ENCODE measurements around the gene ARL8B. TPM values are rescaled to one million over a fixed set of nuclear protein-coding genes. Genes with fewer than 3 reads are reported as not detected.

The ARL8B gene
- total and polyA plus RNA-seq, 9 of the 15 experiments (the other 6 are each of a cell fraction or from before 2014, with no cell fraction given): 28.5 to 99.4 (median 77.2) TPM

DNA sequence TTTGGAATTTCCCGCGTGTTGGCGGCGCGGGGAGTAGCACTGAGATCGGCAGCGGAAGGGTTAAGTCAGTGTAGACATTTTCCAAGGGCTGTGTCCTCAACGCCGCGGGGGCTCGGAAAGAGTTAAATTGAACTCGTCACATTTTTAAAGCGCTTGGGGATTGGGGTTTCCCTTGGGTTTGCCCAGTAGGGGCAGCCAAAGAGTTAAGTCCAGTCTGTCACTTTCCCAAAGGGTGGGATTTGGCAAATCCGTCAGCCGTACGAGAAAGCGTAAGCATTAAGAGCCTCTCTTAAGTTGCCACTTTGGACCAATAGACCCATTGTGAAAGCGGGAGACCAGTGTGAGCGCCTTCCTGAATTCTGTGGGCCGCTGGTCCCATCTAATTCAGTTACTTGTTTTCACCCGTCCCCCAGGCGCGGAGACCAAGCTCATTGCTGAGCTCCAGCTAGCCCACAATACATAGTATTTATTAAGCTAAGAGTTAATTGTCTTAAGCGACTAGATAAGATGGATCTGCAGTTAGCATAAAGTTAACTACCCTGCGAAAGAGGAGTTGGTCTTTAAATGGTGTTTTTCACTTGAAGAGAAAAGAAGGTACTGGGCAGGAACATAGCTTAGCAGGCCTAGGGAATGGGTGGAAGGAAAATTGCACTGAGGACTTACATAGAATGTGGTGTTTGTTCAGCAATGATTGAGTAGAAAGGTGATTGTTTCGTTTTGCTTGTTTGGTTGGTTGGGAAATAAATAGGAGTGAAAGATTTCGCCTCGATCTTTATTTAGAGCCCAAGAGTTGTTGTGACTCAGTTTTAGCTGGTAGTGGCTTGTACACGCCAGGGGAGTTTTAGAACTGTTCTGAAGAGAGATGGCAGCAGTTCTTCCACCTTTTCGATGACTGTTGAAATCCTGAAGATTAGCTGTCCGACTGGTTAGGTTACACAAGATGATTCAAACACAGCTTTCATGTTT, 932 bp downstream of the ARL8B start (continued):
- TF ChIP-seq, protein P1, sequence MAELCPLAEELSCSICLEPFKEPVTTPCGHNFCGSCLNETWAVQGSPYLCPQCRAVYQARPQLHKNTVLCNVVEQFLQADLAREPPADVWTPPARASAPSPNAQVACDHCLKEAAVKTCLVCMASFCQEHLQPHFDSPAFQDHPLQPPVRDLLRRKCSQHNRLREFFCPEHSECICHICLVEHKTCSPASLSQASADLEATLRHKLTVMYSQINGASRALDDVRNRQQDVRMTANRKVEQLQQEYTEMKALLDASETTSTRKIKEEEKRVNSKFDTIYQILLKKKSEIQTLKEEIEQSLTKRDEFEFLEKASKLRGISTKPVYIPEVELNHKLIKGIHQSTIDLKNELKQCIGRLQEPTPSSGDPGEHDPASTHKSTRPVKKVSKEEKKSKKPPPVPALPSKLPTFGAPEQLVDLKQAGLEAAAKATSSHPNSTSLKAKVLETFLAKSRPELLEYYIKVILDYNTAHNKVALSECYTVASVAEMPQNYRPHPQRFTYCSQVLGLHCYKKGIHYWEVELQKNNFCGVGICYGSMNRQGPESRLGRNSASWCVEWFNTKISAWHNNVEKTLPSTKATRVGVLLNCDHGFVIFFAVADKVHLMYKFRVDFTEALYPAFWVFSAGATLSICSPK (IDR thresholded peaks at IDR 0.05; ENCODE audit: borderline replicate concordance): no peak
- TF ChIP-seq, protein P2, sequence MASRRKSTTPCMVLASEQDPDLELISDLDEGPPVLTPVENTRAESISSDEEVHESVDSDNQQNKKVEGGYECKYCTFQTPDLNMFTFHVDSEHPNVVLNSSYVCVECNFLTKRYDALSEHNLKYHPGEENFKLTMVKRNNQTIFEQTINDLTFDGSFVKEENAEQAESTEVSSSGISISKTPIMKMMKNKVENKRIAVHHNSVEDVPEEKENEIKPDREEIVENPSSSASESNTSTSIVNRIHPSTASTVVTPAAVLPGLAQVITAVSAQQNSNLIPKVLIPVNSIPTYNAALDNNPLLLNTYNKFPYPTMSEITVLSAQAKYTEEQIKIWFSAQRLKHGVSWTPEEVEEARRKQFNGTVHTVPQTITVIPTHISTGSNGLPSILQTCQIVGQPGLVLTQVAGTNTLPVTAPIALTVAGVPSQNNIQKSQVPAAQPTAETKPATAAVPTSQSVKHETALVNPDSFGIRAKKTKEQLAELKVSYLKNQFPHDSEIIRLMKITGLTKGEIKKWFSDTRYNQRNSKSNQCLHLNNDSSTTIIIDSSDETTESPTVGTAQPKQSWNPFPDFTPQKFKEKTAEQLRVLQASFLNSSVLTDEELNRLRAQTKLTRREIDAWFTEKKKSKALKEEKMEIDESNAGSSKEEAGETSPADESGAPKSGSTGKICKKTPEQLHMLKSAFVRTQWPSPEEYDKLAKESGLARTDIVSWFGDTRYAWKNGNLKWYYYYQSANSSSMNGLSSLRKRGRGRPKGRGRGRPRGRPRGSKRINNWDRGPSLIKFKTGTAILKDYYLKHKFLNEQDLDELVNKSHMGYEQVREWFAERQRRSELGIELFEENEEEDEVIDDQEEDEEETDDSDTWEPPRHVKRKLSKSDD (conservative IDR thresholded peaks at IDR 0.05; ENCODE audit: low read length): no peak
- TF ChIP-seq SAFB2 (IDR thresholded peaks at IDR 0.05; ENCODE audit: borderline replicate concordance, low read depth, low read length, severe bottlenecking) (no peak), DNMT1 (IDR thresholded peaks at IDR 0.05) (no peak), ZC3H4 (CRISPR knock-in tag; IDR thresholded peaks at IDR 0.05; ENCODE audit: borderline replicate concordance) (0 out of 2 replicates have a peak, but pooled peaks have one; percentile 51), SPI1 (IDR thresholded peaks at IDR 0.05; ENCODE audit: borderline replicate concordance, low read depth, low read length) (no peak), TGIF2 (CRISPR knock-in tag; IDR thresholded peaks at IDR 0.05) (no peak), ZNF324 (CRISPR knock-in tag; IDR thresholded peaks at IDR 0.05) (no peak), BRCA1 (IDR thresholded peaks at IDR 0.05) (no peak), BRCA1 (CRISPR knock-in tag; IDR thresholded peaks at IDR 0.05) (no peak), RCOR1 (IDR thresholded peaks at IDR 0.05; ENCODE audit: borderline replicate concordance in 1 of 2, low read depth in 2 of 2, low read length in 2 of 2) (no peak), ZKSCAN8 (CRISPR knock-in tag; IDR thresholded peaks at IDR 0.05) (no peak), TRIM28 (IDR thresholded peaks at IDR 0.05) (no peak), SIN3A (IDR thresholded peaks at IDR 0.05; ENCODE audit: borderline replicate concordance in 2 of 2, control insufficient read depth in 1 of 2, low read depth in 2 of 2, low read length in 2 of 2) (peak in 1 of 2 experiments; percentile 53; a peak in 1 of 4 replicates), ZNF121 (CRISPR knock-in tag; conservative IDR thresholded peaks at IDR 0.05) (no peak), TSC22D4 (tag; IDR thresholded peaks at IDR 0.05) (no peak), KDM2B (CRISPR knock-in tag; IDR thresholded peaks at IDR 0.05) (no peak), NELFE (IDR thresholded peaks at IDR 0.05; ENCODE audit: insufficient read depth, insufficient read length) (no peak)
- TF ChIP-seq, protein P3, sequence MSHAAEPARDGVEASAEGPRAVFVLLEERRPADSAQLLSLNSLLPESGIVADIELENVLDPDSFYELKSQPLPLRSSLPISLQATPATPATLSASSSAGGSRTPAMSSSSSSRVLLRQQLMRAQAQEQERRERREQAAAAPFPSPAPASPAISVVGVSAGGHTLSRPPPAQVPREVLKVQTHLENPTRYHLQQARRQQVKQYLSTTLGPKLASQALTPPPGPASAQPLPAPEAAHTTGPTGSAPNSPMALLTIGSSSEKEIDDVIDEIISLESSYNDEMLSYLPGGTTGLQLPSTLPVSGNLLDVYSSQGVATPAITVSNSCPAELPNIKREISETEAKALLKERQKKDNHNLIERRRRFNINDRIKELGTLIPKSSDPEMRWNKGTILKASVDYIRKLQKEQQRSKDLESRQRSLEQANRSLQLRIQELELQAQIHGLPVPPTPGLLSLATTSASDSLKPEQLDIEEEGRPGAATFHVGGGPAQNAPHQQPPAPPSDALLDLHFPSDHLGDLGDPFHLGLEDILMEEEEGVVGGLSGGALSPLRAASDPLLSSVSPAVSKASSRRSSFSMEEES (CRISPR knock-in tag; IDR thresholded peaks at IDR 0.05): no peak
- TF ChIP-seq, protein P4, sequence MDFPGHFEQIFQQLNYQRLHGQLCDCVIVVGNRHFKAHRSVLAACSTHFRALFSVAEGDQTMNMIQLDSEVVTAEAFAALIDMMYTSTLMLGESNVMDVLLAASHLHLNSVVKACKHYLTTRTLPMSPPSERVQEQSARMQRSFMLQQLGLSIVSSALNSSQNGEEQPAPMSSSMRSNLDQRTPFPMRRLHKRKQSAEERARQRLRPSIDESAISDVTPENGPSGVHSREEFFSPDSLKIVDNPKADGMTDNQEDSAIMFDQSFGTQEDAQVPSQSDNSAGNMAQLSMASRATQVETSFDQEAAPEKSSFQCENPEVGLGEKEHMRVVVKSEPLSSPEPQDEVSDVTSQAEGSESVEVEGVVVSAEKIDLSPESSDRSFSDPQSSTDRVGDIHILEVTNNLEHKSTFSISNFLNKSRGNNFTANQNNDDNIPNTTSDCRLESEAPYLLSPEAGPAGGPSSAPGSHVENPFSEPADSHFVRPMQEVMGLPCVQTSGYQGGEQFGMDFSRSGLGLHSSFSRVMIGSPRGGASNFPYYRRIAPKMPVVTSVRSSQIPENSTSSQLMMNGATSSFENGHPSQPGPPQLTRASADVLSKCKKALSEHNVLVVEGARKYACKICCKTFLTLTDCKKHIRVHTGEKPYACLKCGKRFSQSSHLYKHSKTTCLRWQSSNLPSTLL (IDR thresholded peaks at IDR 0.05): no peak

All from K562 (cell line).